ENCODE measurements around the gene BHMT2. TPM values are rescaled to one million over a fixed set of nuclear protein-coding genes. Genes with fewer than 3 reads are reported as not detected.
A peak's percentile ranks its signal among the peaks of the same experiment; 100 is the strongest.

Gene BHMT2
- total RNA-seq, 1 donor from 2014 or later, result not detected

DNA sequence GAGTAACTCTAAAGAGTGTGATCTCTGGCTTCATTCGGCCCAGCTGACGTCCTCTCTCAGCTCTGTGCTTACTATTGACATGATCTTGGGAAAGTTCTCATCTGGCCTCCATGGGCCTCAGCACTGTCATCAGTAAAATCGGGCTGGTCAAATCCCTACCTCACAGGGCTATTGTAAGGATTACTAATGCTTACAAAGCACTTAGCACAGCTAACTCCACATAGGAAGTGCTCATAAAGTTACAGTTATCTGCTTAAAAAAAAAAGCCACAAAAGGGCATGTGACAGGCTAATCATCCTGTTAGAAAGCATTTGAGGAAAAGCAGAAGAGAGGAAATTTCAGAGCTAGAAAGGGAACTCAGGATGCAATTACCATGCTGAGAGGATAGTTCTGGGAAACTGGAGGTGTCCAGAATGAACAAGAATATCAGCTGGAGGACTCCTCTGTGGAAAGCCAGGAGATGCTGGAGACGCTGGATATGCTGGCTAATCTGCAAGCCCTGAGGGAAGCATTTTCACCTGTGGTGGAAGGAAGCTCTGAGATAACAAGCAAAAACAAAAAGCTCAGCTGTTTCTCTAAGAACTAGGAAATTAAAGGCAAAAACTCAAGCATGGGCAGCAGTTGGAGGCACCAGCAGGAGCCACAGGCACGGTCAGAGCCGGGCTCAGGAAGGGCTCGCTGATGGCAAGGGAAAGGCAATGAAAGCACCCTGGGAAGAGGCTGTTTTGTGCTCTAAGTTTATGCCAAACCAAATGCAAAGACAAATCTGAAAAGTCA is 37.6 kb downstream of the BHMT2 start:
- no peaks in the 10 kb centered on the region for H3K4me1 Mint-ChIP-seq
- no peak overlapping the region for H3K27ac Mint-ChIP-seq
- H3K36me3 Mint-ChIP-seq (ENCODE audit: low read depth), result no peaks in the 10 kb centered on the region
- no peak for TF ChIP-seq CTCF (IDR thresholded peaks at IDR 0.05)
- no peak for DNase-seq
- no peak for ATAC-seq (ENCODE audit: low read depth)
- no peak overlapping the region for H3K4me3 Mint-ChIP-seq
- CTCF ChIA-PET, result no interaction called here
- intact Hi-C loops (cut with micrococcal nuclease), result no loop called here
- peaks cover 53% of the 10 kb centered on the region for H3K27me3 Mint-ChIP-seq
- POLR2A ChIA-PET, result no interaction called here
- H3K9me3 Mint-ChIP-seq, result no peaks in the 10 kb centered on the region

- no peak overlapping the region for H3K4me3 Mint-ChIP-seq
- CTCF ChIA-PET, result no interaction called here
- H3K27ac Mint-ChIP-seq, result no peak overlapping the region
- no peaks in the 10 kb centered on the region for H3K9me3 Mint-ChIP-seq
- POLR2A ChIA-PET, result no interaction called here
- no peaks in the 10 kb centered on the region for H3K36me3 Mint-ChIP-seq (ENCODE audit: low read depth)
- TF ChIP-seq CTCF (IDR thresholded peaks at IDR 0.05), result no peak
- intact Hi-C loops (cut with micrococcal nuclease), result no loop called here
- DNase-seq (no peak), ATAC-seq (ENCODE audit: low read depth) (no peak)
- no peaks in the 10 kb centered on the region for H3K4me1 Mint-ChIP-seq
- H3K27me3 Mint-ChIP-seq, result peaks cover 57% of the 10 kb centered on the region
These were observed 38.5 kb downstream of the BHMT2 start for GRCh38 chr5:79108086-79108485.

DNA sequence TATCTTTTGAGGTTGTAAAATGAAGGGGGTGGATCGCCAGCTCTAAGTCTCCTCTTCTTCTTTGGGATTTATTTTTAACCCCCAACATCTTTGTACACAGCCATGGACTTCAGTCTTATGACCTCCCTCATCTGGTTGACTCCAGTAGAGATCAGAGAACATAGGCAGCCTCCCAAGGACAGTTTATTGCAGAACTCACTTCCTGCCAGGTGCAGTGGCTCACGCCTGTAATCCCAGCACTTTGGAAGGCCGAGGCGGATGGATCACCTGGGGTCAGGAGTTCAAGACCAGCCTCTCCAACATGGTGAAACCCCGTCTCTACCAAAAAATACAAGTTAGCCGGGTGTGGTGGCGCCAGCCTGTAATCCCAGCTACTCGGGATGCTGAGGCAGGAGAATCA is 39.2 kb downstream of the BHMT2 start:
- TF ChIP-seq CTCF (IDR thresholded peaks at IDR 0.05), result no peak
- Mint-ChIP-seq H3K27me3 (peaks cover 55% of the 10 kb centered on the region), H3K36me3 (ENCODE audit: low read depth) (no peaks in the 10 kb centered on the region), H3K9me3 (no peaks in the 10 kb centered on the region), H3K27ac (no peak overlapping the region), H3K4me3 (no peak overlapping the region), H3K4me1 (no peaks in the 10 kb centered on the region)
- POLR2A ChIA-PET, result no interaction called here
- CTCF ChIA-PET, result interaction anchor here (1.3 kb wide), 1 partner anchor 88 kb away, joined by 6 read pairs; no protein-coding TSS in a partner anchor
- ATAC-seq (ENCODE audit: low read depth), result no peak
- intact Hi-C loops (cut with micrococcal nuclease), result no loop called here
- DNase-seq, result no peak

DNA sequence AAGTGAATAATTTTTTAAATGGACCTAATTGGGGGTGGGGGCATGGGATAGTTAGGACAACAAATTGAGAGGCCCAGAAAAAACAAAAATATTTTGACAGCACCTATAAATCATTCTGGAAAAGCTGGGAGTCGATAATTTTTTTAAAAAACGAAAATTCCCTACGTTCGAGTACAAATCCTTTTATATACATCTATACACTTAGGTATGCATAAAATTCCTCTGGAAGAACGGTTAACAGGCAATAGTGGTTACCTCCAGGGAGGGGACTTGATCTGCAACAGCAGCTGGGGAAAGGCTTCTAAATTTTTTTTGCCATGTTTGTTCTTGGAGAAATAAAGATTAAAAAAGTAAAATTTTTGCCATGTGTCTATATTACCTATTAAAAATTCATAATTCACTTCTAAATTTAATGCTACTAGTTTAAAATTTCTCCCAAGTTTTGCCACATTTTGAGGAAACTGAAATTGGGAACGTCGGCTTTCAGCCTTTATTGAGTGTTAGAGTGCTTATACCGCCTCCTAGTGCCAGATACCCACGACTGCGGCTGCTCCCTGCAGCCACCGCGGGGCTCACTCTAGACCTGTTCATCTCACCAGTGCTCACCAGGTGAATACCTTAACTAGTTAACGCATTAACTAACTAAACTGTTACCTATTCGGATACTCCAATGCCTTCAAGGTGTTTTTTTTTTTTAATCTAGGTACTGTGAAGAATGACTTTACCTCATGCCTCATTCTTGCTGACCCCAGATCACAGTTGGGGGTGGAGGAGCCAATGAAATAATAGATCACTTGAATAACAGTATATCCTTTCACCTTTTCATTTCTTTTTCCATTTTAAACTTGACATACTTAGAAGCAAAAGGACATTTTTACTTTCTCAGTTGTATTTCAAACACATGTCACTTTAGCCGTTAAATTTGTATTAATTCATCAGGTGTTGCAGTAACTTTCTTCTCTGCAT is 40.2 kb downstream of the BHMT2 start:
- intact Hi-C loops (cut with micrococcal nuclease), result loop anchor here (1.0 to 5.0 kb wide), 4 partner anchors 89 to 643 kb away; no protein-coding TSS in a partner anchor
- Mint-ChIP-seq H3K4me1 (no peaks in the 10 kb centered on the region), H3K36me3 (ENCODE audit: low read depth) (no peaks in the 10 kb centered on the region), H3K9me3 (no peaks in the 10 kb centered on the region), H3K27me3 (peaks cover 57% of the 10 kb centered on the region), H3K27ac (no peak overlapping the region), H3K4me3 (no peak overlapping the region)
- ChIA-PET POLR2A (no interaction called here), CTCF (interaction anchor here (1.3 kb wide), 1 partner anchor 89 kb away, joined by 6 read pairs; no protein-coding TSS in a partner anchor)
- no peak for TF ChIP-seq CTCF (IDR thresholded peaks at IDR 0.05)
- ATAC-seq (ENCODE audit: low read depth) (peak; percentile 42), DNase-seq (no peak)

Data from activated B cell treated with CpG ODN at 0.5 μM for 24 hours (primary cell).